DMS53 (cell line): ENCODE data around the gene CCDC177.

Experiments
- DNase-seq: peaks from one replicate; lab custom pipeline; 2025; lab: John Stamatoyannopoulos, UW

CCDC177 gene

DNA sequence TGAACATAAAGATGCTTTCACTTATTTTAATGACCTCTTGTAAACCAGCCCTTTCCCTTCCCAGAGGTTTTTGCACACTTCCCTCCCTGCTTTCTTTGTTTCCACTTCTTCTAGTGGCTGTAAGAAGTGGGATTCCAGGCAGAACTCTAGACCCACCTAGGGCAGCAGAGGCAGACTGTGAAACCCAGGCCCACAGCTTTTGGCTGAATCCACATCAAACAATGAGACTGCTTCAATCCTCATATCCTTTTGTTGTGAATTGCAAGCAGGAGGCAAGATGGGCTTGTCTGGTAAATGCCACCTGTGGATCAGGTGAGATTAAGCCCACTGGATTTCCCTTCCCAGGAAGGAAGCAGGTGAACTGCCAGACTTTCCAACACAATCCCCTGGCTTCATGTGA, 12.8 kb downstream of the CCDC177 start:
- DNase-seq, result no peak

DNA sequence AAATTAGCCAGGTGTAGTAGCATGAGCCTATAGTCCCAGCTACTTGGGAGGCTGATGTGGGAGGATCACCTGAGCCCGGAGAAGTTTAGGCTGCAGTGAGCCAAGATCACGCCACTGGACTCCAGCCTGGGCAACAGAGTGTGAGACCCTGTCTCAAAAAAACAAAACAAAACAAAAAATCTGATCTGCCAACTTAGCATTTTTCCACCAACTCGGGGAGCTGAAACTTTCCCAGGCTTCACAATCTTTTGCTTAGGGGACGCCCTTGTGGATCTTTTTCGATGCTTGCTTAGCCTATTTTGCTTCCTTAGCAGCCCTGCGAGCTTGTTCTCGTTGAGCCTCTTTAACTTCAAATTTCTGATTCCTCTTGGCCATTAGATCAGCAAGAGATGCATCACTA, 13.8 kb downstream of the CCDC177 start:
- DNase-seq, result no peak

DNA sequence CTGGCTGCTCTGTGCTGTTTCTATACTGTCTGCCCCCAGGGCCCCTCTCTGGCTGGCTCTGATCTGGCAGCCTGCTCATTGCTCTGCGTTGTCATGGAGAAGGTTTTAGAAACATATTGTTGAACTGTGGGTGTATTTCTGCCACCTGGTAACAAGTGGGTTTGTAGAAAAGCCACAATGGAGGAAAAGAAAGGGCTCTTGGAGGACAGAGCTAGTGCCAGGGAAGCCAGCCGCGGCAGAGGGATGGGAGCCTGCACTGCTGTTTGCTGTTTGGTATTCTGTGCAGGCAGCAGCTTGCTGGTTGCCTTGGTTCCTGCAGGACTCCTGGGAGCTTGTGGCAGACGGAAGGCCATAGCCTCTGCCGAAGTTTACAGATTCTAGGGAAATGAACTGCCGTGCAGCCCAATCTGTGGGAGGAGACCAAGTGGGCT, 15.1 kb downstream of the CCDC177 start:
- peak; percentile 9 for DNase-seq

DNA sequence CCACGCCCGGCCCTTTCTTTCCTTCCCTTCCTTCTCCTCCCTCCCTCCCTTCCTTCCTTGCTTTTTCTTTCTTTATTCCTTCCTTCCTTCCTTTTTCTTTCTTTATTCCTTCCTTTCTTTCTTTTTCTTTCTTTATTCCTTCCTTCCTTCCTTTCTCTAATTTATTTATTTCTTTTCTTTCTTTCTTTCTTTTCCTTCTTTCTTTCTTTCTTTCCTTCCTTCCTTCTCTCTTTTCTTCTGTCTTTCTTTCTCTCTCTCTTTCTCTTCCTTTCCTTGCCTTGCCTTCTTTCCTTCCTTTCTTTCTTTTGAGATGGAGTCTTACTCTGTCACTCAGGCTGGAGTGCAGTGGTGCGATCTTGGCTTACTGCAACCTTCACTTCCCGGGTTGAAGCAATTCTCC, 15.9 kb downstream of the CCDC177 start:
- no peak for DNase-seq

DNA sequence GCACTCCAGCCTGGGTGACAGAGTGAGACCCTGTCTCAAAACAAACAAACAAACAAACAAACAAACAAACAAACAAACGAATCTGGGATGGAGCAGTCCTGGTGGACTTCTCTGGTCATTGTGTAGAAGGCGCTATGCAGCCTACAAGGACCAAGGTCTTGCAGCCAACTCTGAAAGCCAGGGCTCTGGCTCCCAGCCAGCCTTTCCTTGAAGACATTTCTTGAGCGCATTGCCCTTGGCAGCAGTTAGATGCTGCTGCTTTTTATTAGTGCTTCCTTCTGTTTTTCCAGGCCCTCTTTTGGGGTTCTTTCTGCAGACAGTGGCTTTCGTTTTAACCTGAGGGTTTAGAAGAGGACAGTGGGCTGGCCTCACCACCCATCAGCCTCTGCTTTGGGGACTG, 20.2 kb downstream of the CCDC177 start:
- no peak for DNase-seq

DNA sequence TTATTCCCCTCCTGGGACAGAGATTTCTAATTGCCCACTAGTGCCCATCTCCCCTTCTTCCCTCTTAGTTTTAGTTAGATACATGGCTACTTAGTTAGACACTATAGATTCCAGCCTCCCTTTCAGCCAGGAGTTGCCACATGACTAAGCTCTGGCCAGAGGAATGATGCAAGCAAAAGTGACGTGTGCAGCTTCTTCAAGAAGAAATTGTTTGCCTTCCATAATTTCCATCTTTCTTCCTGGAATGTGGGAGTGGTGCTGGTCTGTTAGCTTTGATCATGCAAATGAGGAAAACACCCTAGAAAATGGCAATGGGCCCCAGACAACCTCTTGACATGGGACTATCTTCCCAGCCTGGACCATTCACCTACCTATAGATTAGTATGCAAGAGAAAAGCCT, 21.4 kb downstream of the CCDC177 start:
- no peak for DNase-seq

DNA sequence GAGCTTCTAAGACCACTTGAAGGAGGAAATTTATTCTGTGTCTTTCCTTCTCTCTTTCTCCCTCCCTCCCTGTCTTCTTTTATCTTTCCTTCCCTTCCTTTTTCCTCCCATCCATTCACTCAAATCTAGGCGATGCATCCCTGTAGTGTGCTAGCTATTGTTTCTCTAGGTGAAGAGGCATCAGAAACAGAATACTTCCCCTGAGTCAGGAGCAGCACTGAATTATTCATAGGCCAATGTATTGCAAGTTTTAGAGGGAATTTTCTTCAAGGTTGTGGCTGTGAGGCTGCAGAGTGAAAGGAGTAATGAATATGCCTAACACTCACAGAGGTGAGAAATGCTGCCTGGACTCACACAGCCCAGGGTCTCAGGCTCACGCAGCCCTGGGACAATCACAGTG, 23.2 kb downstream of the CCDC177 start:
- no peak for DNase-seq

DNA sequence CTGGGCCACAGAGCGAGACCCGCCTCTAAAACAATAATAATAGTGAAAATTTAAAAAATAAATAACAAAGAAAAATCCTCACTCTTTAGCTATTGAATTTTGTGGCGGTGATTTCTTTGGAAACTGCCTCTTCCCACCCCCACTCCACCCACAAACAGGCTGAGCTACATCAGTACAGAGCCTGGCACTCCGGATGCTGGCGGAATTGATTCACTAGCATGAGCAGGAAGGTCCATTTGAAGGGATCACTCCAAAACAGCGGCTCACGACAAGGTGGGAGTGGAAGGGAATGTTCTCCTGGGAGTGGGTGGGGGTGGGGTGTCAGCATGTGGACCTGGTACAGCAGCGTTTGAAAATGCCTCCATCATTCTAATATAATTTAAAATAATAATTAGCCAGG, 26.1 kb downstream of the CCDC177 start:
- DNase-seq, result no peak

DNA sequence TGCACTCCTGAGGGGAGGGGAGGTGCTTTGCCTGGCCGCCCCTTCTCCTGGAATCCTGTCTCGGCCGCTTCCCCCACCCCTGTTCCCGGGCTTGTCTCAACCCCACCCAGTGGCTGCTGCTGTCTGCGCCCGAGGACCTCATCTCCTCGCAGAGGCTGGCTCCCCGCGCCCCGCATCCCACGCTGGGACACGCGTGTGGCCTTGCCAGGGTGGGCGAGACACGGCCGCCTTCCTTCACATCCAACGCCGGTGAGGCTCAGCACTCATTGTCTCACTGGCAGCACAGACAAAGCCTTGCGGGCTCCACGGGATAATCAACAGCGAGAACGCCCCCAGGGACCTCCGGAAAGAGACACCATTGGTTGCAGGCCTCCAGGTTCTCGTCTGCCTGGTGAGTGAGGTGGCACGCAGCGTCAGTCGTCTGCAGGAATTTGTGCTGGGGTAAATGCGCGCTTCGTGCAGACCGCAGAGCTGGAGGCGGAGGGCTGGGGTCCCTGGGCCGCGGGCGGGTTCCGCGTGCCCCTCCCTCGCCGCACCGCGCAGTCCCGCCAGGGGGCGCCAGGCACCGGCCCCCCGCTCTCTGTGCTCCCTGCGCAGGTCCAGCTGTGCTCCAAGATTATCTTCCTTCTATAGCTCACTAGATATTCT, 26.8 kb downstream of the CCDC177 start:
- DNase-seq, result no peak

DNA sequence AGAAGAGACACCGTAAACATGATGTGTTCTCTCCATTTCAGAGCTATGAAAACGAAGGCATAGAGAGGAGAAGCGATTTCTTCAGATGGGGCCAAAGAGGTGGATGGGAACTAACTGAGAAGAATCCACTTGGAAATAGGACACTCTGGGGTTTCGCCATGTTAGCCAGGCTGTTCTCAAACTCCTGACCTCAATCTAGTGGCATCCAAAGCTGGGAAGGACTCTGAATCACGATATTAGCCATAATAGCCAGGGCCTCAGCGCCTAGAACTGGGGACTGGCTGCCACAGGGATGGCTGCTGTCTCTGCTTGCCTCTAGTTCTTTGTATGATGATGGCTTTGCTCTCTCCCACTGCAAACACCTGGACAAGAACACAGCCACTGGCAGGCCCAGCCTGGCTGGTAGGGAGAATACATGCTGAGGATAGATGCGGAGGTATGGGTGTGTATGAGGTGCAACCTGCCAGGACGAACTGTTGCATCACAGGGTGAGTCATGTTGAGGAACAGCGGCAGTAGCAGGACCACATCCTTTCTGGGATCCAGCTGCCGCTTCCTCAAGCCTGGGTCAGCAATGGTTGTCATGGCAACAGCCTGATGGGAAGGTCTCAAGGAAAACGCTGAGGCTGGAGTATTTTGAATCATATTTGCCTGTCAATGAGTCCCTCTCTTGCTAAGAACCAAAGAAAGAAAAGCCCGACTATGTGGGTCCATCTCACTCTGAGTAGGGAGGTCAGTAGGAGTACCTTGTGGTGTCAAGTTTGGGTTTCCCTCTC, 31.1 kb downstream of the CCDC177 start:
- peak; percentile 94 for DNase-seq

DNA sequence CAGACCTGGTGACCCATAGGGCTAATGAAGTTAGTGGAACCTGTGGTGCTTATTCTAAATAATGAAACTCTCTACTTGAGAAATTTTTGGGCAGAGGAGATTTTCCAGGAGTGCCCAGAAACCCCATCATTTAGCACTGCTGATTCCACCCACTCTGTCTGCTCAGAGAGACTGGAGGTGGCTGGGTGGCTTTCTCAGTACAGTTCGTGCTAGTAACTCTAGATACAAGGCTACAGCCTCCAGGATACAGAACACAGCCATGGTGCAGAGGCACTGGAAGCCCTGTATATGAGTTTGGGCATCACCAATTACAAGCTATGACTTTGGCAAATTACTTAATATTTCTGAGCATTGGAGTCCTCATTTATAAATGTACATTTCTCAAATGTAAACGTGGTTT, 32.4 kb downstream of the CCDC177 start:
- no peak for DNase-seq

DNA sequence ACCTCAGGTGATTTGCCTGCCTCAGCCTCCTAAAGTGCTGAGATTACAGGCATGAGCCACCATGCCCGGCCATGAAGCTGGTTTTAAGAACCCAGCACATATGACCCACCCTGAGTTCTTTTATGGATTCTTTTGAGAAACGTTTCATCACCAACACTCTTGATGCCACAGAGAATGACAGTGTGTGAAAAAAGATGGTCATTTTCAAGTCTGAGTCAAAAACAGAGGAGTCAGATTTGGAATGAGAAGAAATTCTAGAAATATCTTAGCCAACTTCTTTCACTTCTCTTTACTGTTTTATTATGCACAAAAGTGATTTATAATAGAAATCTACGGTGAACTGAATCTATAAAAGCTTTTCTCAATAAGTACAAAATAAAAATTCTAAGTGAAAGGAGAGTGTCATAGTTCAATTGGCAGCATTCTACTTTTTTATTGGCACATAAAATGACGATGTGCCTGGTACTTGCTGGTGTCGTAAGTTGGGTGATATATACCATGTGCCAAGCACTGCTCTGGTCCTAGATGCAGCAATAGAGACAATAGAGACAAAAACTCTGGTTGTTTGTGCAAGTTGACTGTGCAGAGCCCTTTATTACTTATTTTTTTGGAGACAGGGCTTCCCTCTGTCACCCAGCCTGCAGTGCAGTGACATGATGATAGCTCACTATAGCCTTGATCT, 33.9 kb downstream of the CCDC177 start:
- no peak for DNase-seq

DNA sequence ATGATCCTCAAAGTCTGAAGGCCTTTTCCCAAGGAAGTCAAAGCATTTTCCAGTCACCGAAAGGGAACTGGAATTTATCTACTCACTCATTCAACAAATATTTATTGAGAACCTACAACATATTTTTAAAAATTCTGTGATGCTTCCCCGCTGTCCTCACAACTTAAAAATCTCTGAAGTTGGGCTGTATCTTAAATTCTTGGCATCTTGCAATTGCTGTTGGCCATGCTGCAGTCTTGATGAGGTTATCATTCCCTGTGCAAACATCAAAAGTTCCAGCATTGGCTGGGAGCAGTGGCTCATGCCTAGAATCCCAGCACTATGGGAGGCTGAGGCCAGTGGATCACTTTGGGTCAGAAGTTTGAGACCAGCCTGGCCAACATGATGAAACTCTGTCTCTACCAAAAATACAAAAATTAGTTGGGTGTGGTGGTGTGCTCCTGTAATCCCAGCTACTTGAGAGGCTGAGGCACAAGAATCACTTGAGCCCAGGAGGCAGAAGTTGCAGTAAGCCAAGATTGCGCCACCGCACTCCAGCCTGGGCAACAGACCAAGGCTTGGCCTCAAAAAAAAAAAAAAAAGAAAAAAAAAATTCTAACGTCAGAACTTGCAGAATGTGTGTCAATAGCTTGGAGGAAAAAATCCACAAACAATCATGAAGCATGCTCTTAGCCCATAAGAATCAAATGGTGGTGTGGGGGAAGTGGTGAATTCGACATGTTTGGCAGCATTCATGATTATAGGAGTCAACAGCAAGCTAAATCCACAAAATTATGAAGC, 34.9 kb downstream of the CCDC177 start:
- DNase-seq, result no peak

DNA sequence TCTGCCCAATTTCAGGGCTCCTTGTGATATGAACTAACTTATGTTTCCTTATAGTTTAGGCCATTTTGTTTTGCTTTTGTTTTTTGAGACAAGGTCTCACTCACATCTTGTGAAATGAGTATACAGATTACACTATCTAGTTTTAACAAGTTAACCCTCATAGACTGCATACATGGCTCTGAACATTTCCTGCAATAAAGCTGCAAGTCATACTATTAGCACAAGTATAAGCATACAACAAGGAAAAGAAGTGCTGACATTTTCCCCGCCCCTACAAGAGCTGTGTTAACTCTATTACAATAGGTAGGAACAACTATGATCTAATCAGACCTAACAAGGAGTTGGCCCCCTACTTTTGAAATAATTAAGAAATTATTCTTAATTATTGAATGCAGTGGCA, 35.9 kb downstream of the CCDC177 start:
- DNase-seq, result no peak

DNA sequence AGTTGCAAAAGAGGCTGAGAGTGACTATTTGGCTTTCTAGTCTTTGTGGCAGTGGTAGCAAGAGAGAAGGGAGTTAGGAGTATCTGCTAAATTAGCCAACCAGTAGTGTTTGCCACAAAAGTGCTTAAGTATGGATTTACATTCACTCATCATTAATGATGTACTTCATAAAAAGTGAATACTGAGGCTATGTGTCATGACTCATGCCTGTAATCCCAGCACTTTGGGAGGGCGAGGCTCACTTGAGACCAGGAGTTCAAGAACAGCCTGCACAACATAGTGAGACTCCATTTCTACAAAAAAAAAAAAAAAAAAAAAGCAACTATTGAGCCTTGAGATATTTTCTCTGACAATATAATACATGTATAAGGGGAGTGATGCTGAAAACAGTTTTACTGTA, 36.8 kb downstream of the CCDC177 start:
- DNase-seq, result no peak

DNA sequence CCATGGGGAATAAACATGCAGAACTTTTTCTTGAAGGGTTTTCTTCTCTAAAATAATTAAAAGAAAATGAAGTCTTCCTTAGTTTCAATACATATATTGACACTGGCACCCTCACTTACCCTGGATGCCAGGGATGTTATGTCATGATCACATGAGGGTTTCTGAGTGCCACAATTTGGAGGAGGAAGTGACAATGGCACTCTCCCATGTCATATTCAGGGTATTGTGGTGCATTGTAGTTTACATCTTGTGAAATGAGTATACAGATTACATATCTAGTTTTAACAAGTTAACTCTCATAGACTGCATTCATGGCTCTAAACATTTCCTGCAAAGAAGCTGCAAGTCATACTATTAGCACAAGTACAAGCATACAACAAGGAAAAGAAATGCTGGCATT, 37.7 kb downstream of the CCDC177 start:
- DNase-seq, result peak; percentile 3

DNA sequence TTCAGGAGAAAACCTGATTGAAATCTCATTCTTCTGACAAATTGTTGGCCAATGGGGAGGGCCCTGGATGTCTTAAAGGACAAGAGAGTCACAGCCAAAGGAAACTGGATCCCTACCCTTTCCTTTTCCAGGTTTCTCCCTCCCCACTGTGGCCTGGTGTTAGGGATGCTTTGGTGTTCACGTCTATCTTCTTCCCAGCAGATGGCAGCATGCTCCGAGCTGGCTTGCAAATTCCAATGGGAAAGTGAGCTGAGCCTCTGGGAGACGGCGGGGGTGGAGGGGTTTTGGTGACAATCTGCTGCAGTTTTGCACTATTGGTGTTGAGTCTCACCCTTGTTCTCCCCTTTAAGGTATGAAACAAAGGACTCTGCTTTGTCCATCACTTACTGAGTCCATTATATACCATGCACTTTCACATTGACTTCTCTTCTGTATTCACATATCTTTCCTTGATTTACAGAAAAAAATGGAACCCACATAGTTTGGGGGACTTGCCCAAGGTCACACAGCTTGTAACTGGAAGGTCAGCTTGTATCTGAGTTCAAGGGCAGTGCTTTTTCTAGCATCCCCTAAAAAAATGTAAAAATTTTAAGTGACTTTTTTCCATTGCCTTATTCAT, 39.3 kb downstream of the CCDC177 start:
- DNase-seq, result peak; percentile 75

DNA sequence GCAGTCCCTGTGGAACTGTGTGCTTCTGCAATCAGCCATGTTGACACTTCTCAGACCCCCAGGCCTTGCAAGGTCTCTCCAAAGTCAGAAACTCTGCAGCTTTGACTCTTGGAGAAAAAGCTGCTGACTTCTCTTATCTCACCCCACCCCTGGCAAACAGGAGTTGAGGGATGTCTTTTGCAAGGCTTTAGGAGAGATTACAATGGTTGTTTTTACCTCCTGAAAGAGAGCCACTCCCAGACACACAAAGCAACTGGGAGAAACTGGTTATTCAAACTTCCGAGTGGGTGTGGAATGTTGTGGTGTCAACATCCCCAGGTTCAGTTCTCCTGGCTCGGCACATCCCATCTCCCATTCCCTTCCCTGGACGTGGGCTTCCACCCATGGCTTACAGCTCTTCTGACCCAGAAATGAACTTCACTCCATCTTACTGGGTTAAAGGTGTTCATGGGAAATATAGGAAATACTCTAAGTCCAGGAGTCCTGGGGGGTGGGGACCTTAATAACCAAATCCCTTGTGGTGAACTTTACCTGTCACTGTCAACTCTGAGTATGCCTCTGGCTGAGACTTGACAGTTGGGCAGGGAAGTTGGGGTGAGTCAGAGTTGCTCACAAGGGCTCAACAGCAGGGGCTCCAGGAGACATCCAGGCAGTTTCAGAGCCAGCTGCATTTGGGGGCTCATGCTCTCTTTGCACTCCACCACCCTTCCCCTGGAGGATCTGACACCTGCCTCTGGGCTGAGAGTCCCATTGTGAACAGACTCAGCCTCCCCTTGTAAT, 41.9 kb downstream of the CCDC177 start:
- no peak for DNase-seq

DNA sequence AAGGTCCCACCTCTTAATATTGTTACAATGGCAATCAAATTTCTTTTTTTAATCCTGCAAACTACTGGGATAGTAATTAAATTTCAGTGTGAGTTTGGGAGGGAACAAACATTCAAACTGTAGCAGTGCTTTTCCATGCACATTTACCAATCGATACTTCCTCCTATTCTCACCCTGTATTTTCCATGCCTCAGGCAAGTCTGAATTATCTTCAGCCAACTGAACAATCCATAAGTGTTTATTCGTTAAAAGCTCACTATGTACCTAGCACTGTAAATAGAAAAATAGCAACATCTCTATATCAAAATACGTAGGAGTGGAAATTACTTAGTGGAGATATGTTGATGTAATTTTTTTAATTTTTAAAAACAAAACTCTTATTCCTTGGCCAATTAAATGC, 43.5 kb downstream of the CCDC177 start:
- no peak for DNase-seq

DNA sequence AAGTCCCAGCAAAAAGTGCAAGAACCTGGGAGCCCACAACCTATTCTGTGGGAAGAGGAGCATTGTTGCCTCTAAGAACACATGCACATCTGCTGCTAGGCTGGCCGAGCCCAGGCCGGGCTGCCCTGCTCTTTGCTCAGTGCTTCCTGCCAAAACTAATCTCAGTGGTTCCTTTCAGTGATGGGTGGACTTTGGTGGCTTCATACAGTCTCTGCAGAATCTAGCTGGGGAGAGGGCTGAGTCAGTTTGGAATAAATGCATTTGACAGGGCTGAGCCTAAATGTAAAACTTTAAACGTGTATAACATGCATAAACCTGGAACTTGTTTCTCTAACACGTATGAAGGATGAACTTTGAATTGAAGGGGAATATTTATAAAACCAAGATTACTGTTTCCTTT, 44.6 kb downstream of the CCDC177 start:
- no peak for DNase-seq

DNA sequence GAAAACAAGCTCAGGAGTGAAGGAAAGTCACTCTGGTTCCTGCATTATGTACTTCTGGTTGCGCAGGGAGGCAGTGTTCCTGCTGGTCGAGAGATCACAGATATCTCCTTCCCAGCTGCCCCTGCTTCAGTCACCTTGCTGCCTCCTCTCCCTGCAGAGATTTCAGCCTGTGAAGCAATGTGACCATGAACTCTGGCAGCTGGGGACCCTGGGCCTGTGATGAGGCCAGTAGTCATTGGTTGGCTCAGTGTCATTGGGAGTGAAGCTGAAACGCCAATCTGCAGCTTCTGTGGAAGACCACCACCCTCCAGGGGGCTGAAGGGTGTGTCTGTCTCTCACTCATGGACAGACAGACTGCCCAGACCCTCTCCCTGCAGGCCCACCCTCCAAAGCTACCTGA, 45.1 kb downstream of the CCDC177 start:
- no peak for DNase-seq
